Cardiac muscle cell (in vitro differentiated cells and primary cell): ENCODE data around the gene POU3F1. TPM values are rescaled to one million over a fixed set of nuclear protein-coding genes. Genes with fewer than 3 reads are reported as not detected.

Experiments
- DNase-seq, 2 donors: peaks; one replicate each; pipeline versions ENCODE4 v3.0.0 to v3.0.0-alpha.2; 2010 to 2017; ENCODE audit warnings: low read depth in 1 of 2, low spot score in 1 of 2
- H3K27ac ChIP-seq: fragments of 200-600 bp; sonication (generic); 2 replicates; pipeline ENCODE4 v1.5.1; 2016
- H3K27me3 ChIP-seq: fragments of 200-600 bp; sonication (generic); 2 replicates; pipeline ENCODE4 v1.6.0; 2016; ENCODE audit warnings: control low read depth
- H3K36me3 ChIP-seq: fragments of 200-600 bp; sonication (generic); 2 replicates; pipeline ENCODE4 v1.5.1; 2016; ENCODE audit warnings: control low read depth
- H3K4me1 ChIP-seq: fragments of 200-600 bp; sonication (generic); 2 replicates; pipeline ENCODE4 v1.8.1; 2017; ENCODE audit warnings: low read depth, mild to moderate bottlenecking, mixed run types
- H3K4me3 ChIP-seq: fragments of 200-600 bp; sonication (generic); 2 replicates; pipeline ENCODE4 v1.5.1; 2016; ENCODE audit warnings: mild to moderate bottlenecking
- H3K9me3 ChIP-seq: fragments of 200-600 bp; sonication (generic); 2 replicates; pipeline ENCODE4 v1.5.1; 2017; ENCODE audit warnings: low read depth, mild to moderate bottlenecking, control low read depth
- polyA plus RNA-seq: library from polyadenylated mRNA; unstranded; fragments of >200 nt; fragmentation: Nextera tagmentation; extraction: Ambion mirVana; gene quantifications from 2 replicates; pipeline ENCODE4 v1.2.1, GENCODE V29; 2016
- total RNA-seq: library from RNA; depleted of rRNA; stranded (reverse); fragments of >200 nt; gene quantifications from 2 replicates; pipeline ENCODE4 v1.2.3, GENCODE V29; 2016
- TF ChIP-seq, protein P1 (sequence below): IDR thresholded peaks from 2 replicates; pipeline ENCODE4 v1.5.1; 2012; ENCODE audit warnings: low read depth, mild to moderate bottlenecking, low read length

POU3F1 gene
- total and polyA plus RNA-seq, 2 experiments from 2014 or later: 0.07 to 0.30 TPM

DNA sequence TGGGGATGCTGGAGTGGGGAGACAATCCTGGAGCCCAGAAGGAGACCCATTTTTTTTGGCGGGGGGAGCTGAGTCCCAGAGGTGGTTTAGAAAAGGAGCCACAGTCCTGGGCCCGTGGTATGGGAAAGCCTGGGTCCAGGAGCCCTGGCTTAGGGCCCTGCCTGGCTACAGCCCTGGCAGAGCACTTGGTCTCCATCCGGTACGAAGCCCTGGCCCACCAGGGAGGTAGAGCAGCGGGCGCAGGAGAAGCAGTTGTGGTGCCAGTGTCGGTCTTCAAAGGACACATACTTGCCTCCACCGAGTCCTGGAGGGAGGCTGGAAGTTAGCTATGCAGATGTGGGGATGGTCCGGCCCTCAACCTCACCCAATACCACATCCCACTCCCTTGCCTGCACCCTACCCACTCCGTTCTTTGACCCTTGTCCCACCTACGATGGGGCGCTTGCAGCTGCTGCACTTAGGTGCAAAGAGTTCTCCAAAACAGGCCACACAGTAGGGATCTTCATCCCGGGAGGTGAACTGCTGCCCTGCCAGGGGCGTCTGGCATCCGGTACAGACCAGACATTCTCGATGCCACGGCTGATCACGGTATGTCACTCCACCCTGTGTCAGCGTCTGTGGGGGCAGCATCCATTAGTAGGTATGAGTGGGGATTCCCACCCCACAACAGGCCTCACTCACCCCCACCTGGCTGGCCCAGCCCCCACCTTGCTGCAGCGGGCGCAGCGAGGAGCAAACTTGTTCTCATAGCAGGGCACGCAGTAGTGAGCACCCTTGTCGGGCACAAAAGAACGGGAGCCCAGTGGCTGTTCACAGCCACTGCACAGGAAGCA is 49.1 kb downstream of the POU3F1 start:
- H3K27ac ChIP-seq: no peak overlapping the region
- H3K4me3 ChIP-seq: no peak overlapping the region
- TF ChIP-seq, protein P1, sequence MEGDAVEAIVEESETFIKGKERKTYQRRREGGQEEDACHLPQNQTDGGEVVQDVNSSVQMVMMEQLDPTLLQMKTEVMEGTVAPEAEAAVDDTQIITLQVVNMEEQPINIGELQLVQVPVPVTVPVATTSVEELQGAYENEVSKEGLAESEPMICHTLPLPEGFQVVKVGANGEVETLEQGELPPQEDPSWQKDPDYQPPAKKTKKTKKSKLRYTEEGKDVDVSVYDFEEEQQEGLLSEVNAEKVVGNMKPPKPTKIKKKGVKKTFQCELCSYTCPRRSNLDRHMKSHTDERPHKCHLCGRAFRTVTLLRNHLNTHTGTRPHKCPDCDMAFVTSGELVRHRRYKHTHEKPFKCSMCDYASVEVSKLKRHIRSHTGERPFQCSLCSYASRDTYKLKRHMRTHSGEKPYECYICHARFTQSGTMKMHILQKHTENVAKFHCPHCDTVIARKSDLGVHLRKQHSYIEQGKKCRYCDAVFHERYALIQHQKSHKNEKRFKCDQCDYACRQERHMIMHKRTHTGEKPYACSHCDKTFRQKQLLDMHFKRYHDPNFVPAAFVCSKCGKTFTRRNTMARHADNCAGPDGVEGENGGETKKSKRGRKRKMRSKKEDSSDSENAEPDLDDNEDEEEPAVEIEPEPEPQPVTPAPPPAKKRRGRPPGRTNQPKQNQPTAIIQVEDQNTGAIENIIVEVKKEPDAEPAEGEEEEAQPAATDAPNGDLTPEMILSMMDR: no peak

DNA sequence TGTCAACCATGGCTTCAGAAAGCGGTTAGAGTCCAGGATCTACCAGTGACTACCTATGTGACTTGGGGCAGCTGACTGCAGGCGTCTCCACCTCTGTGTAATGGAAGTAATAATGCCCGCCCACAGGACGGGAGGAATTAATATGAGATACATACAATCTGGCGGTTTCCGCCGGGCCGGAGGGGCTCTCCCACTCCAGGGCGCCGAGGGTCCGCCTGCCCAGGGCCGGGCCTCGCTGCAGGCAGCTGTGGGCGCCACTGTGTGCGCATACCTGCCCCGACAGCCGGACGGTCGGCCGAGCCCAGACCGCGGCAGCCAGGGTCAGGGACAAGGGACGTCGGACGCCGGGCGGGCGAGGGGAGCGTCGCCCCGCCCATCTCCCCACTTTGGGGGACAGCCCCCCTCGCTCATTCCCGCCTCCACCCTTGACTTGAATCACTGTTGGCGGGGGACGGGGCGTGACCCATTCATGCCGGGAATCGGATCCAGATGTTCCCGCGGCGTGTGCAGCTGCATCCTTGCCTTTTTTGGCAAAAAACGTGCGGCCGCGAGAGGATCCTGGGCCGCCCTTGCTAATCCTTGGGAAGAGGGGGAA is 50.7 kb downstream of the POU3F1 start:
- no peaks in the 10 kb centered on the region for H3K36me3 ChIP-seq
- peak overlapping the region; percentile 84 for H3K27ac ChIP-seq
- peaks cover 12% of the 10 kb centered on the region for H3K4me1 ChIP-seq
- peak overlapping the region; percentile 19 for H3K4me3 ChIP-seq
- TF ChIP-seq, protein P1: no peak
- H3K27me3 ChIP-seq: no peaks in the 10 kb centered on the region
- peak; percentile 65 to 97 for DNase-seq
- no peaks in the 10 kb centered on the region for H3K9me3 ChIP-seq

More for the DNA sequence above, 49.1 kb downstream of the POU3F1 start:
- Histone ChIP-seq H3K4me1 (peaks cover 20% of the 10 kb centered on the region), H3K27me3 (no peaks in the 10 kb centered on the region), H3K9me3 (no peaks in the 10 kb centered on the region), H3K36me3 (no peaks in the 10 kb centered on the region)
- no peak for DNase-seq

DNA sequence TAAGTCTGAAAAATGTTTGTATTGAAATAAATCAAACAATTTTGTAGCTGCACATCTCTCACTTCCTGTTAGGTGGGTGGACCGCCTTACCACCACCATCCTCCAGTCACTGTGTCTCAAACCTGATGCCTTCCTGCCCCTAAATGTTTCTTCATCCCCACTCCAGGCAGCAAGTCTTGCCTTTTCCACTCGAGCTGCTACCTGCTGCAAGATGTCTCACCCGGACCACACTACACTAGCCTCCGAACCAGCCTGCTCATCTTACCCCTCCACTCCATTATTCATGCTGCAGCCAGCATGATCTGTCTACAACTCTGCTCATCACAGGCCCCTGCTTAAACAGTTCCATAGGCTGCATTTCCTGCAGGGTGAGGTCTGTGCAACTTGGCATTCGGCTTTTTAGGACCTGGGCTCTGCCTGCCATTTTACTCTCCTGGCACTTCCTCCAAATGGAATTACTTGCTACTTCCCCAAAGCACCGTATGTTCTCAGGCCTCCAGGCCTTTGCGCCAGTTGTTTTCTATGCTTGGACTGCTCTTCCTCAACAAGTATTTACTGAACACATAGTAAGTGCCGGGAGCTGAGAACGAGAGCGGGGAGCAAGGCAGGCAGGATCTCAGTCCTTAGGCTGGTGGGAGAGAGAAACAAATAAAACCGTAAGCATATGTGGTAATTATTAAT is 51.6 kb downstream of the POU3F1 start:
- peak overlapping the region; percentile 19 for H3K4me3 ChIP-seq
- H3K4me1 ChIP-seq: peaks cover 7% of the 10 kb centered on the region
- DNase-seq: no peak
- TF ChIP-seq, protein P1: no peak
- peak overlapping the region; percentile 13 for H3K27ac ChIP-seq
- no peaks in the 10 kb centered on the region for H3K9me3 ChIP-seq
- H3K27me3 ChIP-seq: no peaks in the 10 kb centered on the region
- H3K36me3 ChIP-seq: no peaks in the 10 kb centered on the region

Other genes with a start within 250 kb of the POU3F1 start
- 104 and 130 TPM in 2 replicates for gene C1orf122, start 239.0 kb downstream of the POU3F1 start, total RNA-seq
- 105 and 174 TPM in 2 replicates for gene C1orf122, start 239.0 kb downstream of the POU3F1 start, polyA plus RNA-seq
- 9.7 and 17.2 TPM in 2 replicates for gene YRDC, start 238.6 kb downstream of the POU3F1 start, total RNA-seq
- 20.0 and 22.2 TPM in 2 replicates for gene YRDC, start 238.6 kb downstream of the POU3F1 start, polyA plus RNA-seq
- 1.5 and 1.6 TPM in 2 replicates for gene MTF1, start 187.2 kb downstream of the POU3F1 start, total RNA-seq
- gene MTF1, start 187.2 kb downstream of the POU3F1 start, polyA plus RNA-seq: 5.7 and 9.3 TPM in 2 replicates
- gene INPP5B, start 99.7 kb downstream of the POU3F1 start, total RNA-seq: 14.0 and 18.4 TPM in 2 replicates
- 9.9 and 14.1 TPM in 2 replicates for gene INPP5B, start 99.7 kb downstream of the POU3F1 start, polyA plus RNA-seq
- gene SF3A3, start 56.8 kb downstream of the POU3F1 start, total RNA-seq: 48.0 and 51.1 TPM in 2 replicates
- 47.7 and 58.9 TPM in 2 replicates for gene SF3A3, start 56.8 kb downstream of the POU3F1 start, polyA plus RNA-seq
- 27.5 and 47.4 TPM in 2 replicates for gene FHL3, start 41.3 kb downstream of the POU3F1 start, total RNA-seq
- 33.0 and 38.6 TPM in 2 replicates for gene FHL3, start 41.3 kb downstream of the POU3F1 start, polyA plus RNA-seq
- 55.4 and 57.7 TPM in 2 replicates for gene UTP11, start 34.1 kb downstream of the POU3F1 start, total RNA-seq
- 42.7 and 57.0 TPM in 2 replicates for gene UTP11, start 34.1 kb downstream of the POU3F1 start, polyA plus RNA-seq